HG02759 (cell line): ENCODE measurements around the gene UPF2.
"Not testable (repeated sequence)": the region's sequence is repeated elsewhere in the genome, so short reads cannot be mapped to it uniquely, and the experiment has no call there.

Experiments used
- ATAC-seq: cut with Tn5 transposase; IDR thresholded peaks from one replicate; pipeline ENCODE4 v1.9.1; 2021; ENCODE audit warnings: mild to moderate bottlenecking, moderate library complexity; ENCODE audit not compliant: unreplicated experiment

The UPF2 gene

DNA sequence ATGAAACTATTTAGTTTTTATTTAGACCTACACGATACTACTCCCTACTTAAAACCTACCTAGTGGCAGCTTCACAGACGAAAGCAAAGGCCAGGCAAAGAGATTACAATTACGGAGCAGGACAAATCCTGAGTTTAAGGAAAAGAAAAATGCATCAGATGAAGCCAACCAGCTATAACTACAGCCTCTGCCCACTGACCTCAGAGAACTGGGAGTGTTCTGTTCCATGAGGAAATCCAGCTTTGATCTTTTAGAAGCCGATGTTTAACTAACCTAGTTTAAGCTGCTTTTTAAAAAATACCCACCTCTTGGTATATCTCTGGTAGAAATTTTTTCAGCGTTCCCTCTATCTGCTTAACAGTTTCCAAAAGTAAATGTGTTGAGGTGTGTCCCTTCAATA is 3.0 kb upstream of the UPF2 start:
- ATAC-seq: no peak

DNA sequence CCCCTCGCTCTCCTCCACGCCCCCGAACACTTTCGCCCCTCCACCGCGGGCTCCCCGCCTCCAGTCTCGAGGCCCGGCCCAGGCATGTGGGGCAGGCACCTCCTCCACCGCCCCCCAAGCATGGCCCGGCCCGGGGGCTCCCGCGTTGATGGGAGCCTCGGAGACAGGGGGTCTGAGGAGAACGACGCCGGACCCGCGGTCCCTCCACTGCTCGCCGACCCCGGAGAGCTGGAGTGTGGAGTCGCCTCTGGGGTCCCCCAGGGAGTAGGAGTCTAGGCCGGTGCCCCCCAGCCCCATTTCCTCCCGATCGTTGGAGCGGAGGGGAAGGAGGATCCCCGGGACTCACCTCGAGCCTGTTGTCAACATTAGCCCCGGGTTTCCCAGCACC is 206 bp downstream of the UPF2 start:
- peak; percentile 11 for ATAC-seq

DNA sequence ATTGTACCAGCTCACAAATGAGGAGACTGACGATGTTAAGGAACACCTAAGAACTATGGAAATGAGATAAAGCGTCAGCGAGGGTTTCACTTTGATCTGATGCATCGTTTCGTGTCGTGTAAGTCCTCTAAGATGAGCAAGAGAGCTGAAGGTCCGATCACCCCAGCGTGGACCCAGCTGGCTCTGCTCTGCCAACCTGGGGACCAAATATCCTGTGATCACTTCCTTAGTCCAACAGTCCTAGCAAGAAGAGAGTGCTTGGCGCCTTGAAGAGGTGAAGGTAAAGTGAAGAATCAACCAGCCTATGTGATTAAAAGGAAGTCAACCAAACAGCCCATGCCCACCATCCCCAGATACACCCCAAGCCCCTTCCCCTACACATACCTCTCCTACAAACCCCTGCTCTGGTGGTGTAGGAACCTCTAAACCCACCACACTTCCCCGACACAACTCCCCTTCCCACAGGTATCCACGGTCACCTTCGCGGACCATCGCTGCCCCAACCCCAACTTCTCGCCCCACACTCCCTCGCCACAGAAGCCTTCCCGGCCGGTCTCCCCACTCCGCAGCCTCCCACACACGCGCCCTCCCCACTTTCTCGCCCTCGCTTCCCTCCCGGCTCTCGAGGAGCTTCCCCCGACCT is 722 bp downstream of the UPF2 start:
- peak; percentile 22 for ATAC-seq

- no peak for ATAC-seq
Observed at GRCh38 chr10:12036073-12036655, 6.4 kb downstream of the UPF2 start.

- no peak for ATAC-seq
Observed at GRCh38 chr10:12031404-12031803, 11.2 kb downstream of the UPF2 start.

DNA sequence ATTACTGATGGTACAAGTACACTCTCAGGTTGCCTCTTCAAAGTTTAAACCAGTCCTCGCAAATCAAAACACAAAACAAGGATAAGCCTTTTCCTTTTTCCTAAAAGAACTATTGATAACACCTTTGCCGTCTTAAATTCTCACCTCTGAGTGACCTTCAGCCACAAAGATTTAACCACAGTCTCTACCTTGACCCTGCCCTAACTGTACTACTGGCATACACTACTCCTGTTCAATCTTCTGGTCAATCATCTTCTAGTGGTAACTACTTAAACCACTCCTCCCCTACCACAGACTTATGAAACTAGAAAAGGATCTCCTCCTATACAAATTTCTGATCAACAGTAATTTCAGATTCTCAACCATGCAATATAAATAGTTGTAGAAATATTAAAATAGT is 15.1 kb downstream of the UPF2 start:
- ATAC-seq: peak; percentile 90

GRCh38 chr10:12025591-12025990 is 17.0 kb downstream of the UPF2 start:
- no peak for ATAC-seq

DNA sequence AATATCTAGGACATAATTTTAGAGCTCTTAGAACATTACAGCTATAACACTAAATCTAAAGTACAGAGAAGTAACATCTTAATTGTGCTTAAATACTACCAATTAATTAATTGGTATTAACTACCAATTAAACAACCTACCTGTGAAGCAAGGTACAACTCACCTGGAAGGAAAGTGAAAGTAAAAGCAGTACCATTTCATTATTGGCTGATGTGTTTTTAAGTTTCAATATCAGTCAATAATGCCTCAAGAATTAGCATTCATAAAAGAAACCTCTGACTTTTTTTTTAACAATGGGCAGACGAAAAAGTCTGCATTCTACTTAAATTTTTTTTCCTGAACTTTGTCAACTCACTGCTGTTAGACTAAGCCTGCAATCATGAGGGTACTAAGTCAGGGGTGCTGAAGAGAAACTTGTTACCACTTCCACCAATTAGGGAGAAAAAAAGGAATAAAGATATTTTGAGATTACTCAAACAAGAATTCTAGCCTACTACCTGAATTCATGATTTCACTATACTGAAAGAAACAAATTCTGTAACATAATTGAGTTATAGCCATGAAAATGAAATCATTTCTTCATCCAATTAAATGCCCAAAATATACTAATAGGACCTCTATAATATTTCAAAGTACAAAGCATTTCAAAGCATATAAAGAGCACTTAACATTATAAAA is 19.9 kb downstream of the UPF2 start:
- ATAC-seq: no peak

- ATAC-seq: no peak
Observed at GRCh38 chr10:12020574-12020973, 22.0 kb downstream of the UPF2 start.

DNA sequence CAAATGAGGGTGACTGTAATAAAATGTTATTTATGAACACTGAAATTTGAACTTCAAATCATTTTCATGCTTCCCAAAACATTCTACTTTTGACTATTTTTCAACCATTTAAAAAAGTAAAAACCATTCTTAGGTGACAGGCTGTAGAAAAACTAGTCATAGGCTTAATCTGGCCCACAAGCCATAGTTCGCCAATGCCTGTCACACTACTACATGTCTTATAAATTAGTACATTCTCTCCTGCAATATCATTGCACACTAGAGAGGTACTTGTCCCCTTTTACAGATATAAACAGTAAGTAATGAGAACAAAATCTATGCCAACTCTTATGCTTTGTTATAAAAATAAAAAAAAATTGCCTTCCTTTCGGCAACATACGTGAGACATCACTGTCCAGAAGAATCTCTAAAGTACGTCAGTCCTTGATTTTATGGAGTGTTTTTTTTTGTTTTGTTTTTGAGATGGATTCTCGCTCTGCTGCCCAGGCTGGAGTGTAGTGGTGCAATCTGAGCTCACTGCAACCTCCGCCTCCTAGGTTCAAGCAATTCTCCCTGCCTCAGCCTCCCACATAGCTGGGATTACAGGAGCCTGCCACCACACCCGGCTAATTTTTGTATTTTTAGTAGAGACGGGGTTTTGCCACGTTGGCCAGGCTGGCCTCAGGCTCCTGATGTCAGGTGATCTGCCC is 23.2 kb downstream of the UPF2 start:
- ATAC-seq: no peak

- no peak for ATAC-seq
Observed at GRCh38 chr10:12018438-12019282, 23.9 kb downstream of the UPF2 start.

- no peak for ATAC-seq
Observed at GRCh38 chr10:12013926-12014325, 28.7 kb downstream of the UPF2 start.

DNA sequence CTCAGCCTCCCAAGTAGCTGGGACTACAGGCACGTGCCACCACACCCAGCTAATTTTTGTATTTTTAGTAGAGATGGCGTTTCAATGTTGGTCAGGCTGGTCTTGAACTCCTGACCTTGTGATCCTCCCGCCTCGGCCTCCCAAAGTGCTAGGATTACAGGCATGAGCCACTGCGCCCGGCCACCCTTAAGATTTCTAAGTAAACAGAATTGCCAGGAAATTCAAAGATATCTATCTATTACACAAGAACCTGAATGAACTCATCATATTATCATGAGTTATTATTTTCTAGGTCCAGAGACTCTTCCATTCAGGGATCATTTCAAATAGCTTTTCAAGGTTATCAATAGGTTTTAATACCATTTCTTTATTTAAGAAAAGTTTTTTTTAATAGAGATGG is 29.2 kb downstream of the UPF2 start:
- ATAC-seq: not testable (repeated sequence)

GRCh38 chr10:12010353-12010752 is 32.3 kb downstream of the UPF2 start:
- ATAC-seq: no peak

DNA sequence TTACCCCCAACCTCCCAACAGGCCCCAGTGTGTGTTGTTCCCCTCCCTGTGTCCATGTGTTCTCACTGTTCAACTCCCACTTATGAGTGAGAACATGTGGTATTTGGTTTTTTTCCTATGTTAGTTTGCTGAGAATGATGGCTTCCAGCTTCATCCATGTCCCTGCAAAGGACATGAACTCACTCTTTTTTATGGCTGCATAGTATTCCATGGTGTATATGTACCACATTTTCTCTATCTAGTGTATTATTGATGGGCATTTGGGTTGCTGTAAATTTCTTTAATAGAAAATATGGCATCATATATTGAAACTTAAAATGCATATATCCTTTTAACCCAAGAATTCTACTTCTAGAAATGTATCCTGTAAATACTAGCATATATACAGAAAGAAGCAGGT is 33.8 kb downstream of the UPF2 start:
- ATAC-seq: not testable (repeated sequence)

DNA sequence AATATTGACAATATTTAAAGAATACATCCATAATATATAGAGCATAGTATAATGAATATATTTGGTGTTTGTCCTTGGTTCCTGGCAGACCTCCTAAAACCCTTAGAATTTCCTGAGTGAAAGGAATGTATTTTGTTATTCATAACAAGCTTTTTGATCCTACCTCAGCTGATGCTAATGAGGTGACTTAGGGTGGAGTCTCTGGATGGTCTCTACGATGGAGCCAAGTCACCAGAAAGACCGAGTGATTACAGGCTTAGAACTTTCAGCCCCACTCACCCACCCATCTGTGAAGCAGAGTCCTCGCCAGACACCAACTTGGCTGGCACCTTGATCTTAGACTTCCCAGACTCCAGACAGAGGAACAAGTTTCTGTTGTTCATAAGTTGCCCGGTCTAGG is 35.9 kb downstream of the UPF2 start:
- no peak for ATAC-seq

- ATAC-seq: no peak
Observed at GRCh38 chr10:11993834-11994468, 48.7 kb downstream of the UPF2 start.

DNA sequence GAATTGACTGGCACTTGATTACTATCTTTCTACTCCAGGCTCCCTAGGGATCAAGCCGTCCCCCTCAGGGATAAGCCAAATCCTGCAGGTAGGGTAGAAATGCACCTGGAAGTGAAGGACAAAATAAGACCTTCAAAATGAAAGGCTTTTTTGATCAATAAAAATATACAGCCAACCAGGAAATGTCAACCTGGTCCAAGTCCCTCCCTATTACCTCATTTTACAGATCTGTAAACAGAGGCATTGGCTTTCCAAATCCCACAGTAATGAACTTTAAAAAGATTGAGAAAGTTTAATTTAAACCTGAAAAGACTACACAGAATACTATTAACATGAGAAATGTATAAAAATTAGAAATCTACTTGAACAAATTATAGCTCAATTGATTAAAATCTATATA is 53.7 kb downstream of the UPF2 start:
- ATAC-seq: no peak

GRCh38 chr10:11986593-11987216 is 55.9 kb downstream of the UPF2 start:
- no peak for ATAC-seq

DNA sequence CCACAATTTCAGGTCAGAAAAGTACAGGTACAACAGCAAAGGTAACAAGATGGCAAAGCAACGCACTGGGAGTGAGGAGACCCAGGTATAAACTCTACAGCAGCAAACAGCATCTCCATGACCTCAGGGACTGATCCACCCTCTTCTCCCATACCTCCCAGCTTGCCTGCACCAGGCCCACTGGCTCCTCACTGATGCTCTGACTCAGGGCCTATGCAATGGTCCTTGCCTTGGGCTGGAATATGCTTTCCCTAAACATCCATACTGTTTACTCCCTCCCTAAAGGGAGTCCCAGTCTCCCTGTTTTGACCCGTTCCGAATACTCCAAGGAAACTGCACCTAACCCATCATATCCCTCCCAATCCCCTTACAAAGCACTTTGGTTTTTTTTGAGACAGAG is 60.4 kb downstream of the UPF2 start:
- ATAC-seq: no peak
